ENCODE measurements around the gene DCAF10. TPM values are rescaled to one million over a fixed set of nuclear protein-coding genes. Genes with fewer than 3 reads are reported as not detected.

DCAF10 gene
- total RNA-seq, 1 experiment from 2014 or later = 13.5 TPM

GRCh38 chr9:37752642-37753488 lies 47.7 kb upstream of the DCAF10 start:
- no peak for TF ChIP-seq CTCF (IDR thresholded peaks at IDR 0.05; ENCODE audit: insufficient read depth in 1 of 2, low read depth in 1 of 2, low read length in 1 of 2, severe bottlenecking in 1 of 2, unreplicated experiment in 1 of 2)

DNA sequence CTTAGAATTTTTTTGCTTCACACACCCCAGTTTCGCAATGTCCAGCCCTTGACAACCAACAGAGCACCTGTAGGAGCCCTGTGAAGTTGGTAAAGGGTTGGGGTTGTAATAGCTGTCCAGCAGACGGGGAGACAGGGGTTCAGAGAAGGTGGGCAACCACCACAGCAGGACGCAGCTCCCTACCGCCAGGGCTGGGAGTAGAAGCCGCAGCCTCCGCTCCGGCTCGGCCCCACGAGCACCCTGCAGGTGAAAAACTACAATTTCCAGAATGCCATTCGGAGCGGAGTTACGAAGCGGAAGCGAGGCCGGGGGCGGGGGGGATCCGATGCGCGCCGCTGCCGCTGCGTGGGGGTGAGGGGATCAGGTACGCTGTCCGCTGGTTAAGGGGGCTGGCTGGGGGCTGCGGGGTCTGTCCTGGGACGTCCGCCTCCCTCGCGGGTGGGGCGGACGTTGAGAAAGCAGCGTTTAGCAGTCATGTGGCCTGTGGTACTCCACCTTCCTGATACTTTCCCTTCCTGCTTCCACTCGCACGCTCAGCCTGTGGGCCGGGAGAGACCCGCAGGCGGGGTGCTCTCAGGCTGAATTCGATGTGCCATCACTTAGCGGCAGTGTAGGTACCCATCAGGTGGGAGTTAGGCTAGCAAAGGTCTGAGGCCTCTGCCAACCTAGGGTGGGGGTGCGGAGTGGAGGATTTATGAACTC lies 47.0 kb upstream of the DCAF10 start, which contains the start of gene TRMT10B:
TSS of gene TRMT10B (plus strand) at position 317 of the 702 bp plus-strand sequence. CDS start 8,127 bp downstream, outside the sequence.
- TSS peak; percentile 69 for BruUV-seq (replicated peaks)
- H3K27me3 Mint-ChIP-seq (ENCODE audit: insufficient read depth, unreplicated experiment) = no peaks in the 10 kb centered on the region
- no peaks in the 10 kb centered on the region for H3K9me3 Mint-ChIP-seq (ENCODE audit: unreplicated experiment)
- CTCF ChIA-PET = no interaction called here
- no peaks in the 10 kb centered on the region for H3K9me3 ChIP-seq
- peaks cover 4% of the 10 kb centered on the region for H3K36me3 Mint-ChIP-seq (ENCODE audit: insufficient read depth, unreplicated experiment)
- H3K4me3 ChIP-seq (ENCODE audit: low read depth, low read length) = peak within 1 kb of the TSS; percentile 95
- H3K27me3 ChIP-seq (replicated peaks; ENCODE audit: control insufficient read depth, insufficient read depth, low read length) = no peaks in the 10 kb centered on the region
- H3K4me3 Mint-ChIP-seq (ENCODE audit: unreplicated experiment) = peak within 1 kb of the TSS; percentile 75
- peaks cover 5% of the 10 kb centered on the region for H3K4me1 Mint-ChIP-seq (ENCODE audit: low read depth, unreplicated experiment)
- peak within 1 kb of the TSS; percentile 39 for H3K27ac Mint-ChIP-seq (ENCODE audit: unreplicated experiment)
- peak; percentile 68 to 80 for DNase-seq
- intact Hi-C loops (cut with micrococcal nuclease; ENCODE audit: unreplicated experiment) = loop anchor here (2.0 kb wide), 1 partner anchor 31 kb away; the partner anchor contains the start of gene EXOSC3
- peak in 1 of 2 experiments; percentile 9 for TF ChIP-seq CTCF (IDR thresholded peaks at IDR 0.05; ENCODE audit: insufficient read depth in 1 of 2, low read depth in 1 of 2, low read length in 1 of 2, severe bottlenecking in 1 of 2, unreplicated experiment in 1 of 2)
- H3K4me1 ChIP-seq = no peaks in the 10 kb centered on the region
- no peaks in the 10 kb centered on the region for H3K36me3 ChIP-seq (ENCODE audit: control insufficient read depth, insufficient read depth, low read length)
- POLR2A ChIA-PET = interaction anchor here (1.2 kb wide), 1 partner anchor 268 kb away, joined by 6 read pairs; the partner anchor contains the start of gene POLR1E

More at GRCh38 chr9:37752642-37753488, 47.7 kb upstream of the DCAF10 start:
- peaks cover 5% of the 10 kb centered on the region for H3K4me1 Mint-ChIP-seq (ENCODE audit: low read depth, unreplicated experiment)
- ChIA-PET CTCF (interaction anchor here (0.7 kb wide), 1 partner anchor 636 kb away, joined by 3 read pairs; no protein-coding TSS in a partner anchor), POLR2A (interaction anchor here (1.2 kb wide), 1 partner anchor 267 kb away, joined by 6 read pairs; the partner anchor contains the start of gene POLR1E)
- no peaks in the 10 kb centered on the region for H3K9me3 Mint-ChIP-seq (ENCODE audit: unreplicated experiment)
- intact Hi-C loops (cut with micrococcal nuclease; ENCODE audit: unreplicated experiment) = loop anchor here (2.0 kb wide), 1 partner anchor 32 kb away; the partner anchor contains the start of gene EXOSC3
- DNase-seq = no peak
- Histone ChIP-seq H3K4me3 (ENCODE audit: low read depth, low read length) (peak overlapping the region; percentile 95), H3K4me1 (no peaks in the 10 kb centered on the region), H3K27me3 (replicated peaks; ENCODE audit: control insufficient read depth, insufficient read depth, low read length) (no peaks in the 10 kb centered on the region), H3K36me3 (ENCODE audit: control insufficient read depth, insufficient read depth, low read length) (no peaks in the 10 kb centered on the region), H3K9me3 (no peaks in the 10 kb centered on the region)
- H3K4me3 Mint-ChIP-seq (ENCODE audit: unreplicated experiment) = peak overlapping the region; percentile 75
- H3K27me3 Mint-ChIP-seq (ENCODE audit: insufficient read depth, unreplicated experiment) = no peaks in the 10 kb centered on the region
- no TSS peak for BruUV-seq (replicated peaks)
- H3K36me3 Mint-ChIP-seq (ENCODE audit: insufficient read depth, unreplicated experiment) = peaks cover 4% of the 10 kb centered on the region
- peak overlapping the region; percentile 39 for H3K27ac Mint-ChIP-seq (ENCODE audit: unreplicated experiment)

DNA sequence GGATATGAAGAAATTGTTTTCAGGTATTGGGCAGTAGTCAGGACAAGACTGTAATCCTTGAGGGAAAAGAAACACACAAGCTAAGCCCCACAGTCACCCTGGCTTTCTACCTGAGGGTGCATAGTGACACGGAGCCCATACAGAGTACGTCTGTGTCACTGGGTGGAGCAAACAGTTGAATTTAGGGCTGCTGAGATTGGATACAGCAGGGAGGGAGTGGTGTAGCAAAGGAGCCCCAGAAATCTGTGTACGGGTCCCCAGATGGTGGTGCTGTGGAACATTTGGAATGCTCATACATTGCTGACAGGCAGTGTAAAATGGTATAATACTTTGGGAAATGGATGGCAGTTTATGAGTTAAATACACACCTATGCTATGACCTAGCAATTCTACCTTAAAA lies 41.9 kb upstream of the DCAF10 start:
- Mint-ChIP-seq H3K27ac (ENCODE audit: unreplicated experiment) (no peak overlapping the region), H3K9me3 (ENCODE audit: unreplicated experiment) (no peaks in the 10 kb centered on the region), H3K36me3 (ENCODE audit: insufficient read depth, unreplicated experiment) (peaks cover 4% of the 10 kb centered on the region), H3K4me3 (ENCODE audit: unreplicated experiment) (no peak overlapping the region), H3K4me1 (ENCODE audit: low read depth, unreplicated experiment) (peaks cover 11% of the 10 kb centered on the region), H3K27me3 (ENCODE audit: insufficient read depth, unreplicated experiment) (no peaks in the 10 kb centered on the region)
- no peak for TF ChIP-seq CTCF (IDR thresholded peaks at IDR 0.05; ENCODE audit: insufficient read depth in 1 of 2, low read depth in 1 of 2, low read length in 1 of 2, severe bottlenecking in 1 of 2, unreplicated experiment in 1 of 2)
- no TSS peak for BruUV-seq (replicated peaks)
- DNase-seq = no peak
- CTCF ChIA-PET = no interaction called here
- H3K9me3 ChIP-seq = no peaks in the 10 kb centered on the region
- POLR2A ChIA-PET = no interaction called here
- no peaks in the 10 kb centered on the region for H3K27me3 ChIP-seq (replicated peaks; ENCODE audit: control insufficient read depth, insufficient read depth, low read length)
- no peaks in the 10 kb centered on the region for H3K4me1 ChIP-seq
- intact Hi-C loops (cut with micrococcal nuclease; ENCODE audit: unreplicated experiment) = no loop called here
- no peaks in the 10 kb centered on the region for H3K36me3 ChIP-seq (ENCODE audit: control insufficient read depth, insufficient read depth, low read length)
- no peak overlapping the region for H3K4me3 ChIP-seq (ENCODE audit: low read depth, low read length)
